Inferior parietal cortex (tissue), 1 donor: ENCODE results near the gene POLR2L.

Experiments used
- DNase-seq: peaks from one replicate; pipeline ENCODE4 v3.0.0-alpha.2; 2016; ENCODE audit errors: extremely low spot score

POLR2L gene

DNA sequence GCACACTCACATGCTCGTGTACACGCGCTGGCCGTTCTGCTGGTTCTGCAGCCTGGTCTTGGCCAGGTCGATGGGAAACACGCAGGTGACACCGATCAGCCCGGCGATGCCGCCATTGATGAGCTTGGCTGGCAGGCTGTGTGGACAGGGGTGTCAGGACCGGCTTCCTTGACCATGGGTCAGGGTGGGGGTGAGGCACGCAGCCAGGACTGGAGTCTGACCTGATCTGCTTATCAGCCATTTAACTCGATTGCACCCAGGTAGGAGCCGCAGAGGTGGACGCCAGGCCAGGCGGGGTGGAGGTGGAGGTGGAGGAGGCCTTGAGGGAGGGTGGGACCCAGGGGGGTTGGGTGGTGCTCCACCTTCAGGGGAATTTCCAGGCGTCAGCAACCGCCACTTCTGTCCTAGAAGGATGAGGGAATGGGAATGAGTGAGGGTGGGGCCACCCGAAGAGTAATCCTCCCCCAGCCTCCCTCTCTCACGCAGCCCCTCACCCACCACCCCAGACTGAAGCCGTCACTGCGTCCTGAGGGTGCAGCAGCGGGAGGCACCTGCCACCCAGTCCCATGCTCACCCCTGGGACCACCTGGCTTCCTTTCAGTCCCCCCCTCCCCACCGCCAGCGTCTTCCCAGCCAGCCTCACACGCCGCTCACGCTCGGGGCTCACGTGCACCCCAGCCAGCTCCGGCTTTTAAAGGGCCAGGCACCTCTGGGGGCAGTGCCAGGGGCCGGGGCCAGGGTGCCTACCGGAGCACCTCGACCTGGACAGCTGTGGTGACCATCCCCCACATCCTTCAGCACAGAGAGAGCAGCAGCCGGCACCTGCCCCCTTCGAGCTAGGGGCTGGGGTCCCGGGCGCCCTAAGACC lies 47.3 kb downstream of the POLR2L start:
- DNase-seq: no peak

GRCh38 chr11:794013-794765 lies 48.1 kb downstream of the POLR2L start:
- no peak for DNase-seq

DNA sequence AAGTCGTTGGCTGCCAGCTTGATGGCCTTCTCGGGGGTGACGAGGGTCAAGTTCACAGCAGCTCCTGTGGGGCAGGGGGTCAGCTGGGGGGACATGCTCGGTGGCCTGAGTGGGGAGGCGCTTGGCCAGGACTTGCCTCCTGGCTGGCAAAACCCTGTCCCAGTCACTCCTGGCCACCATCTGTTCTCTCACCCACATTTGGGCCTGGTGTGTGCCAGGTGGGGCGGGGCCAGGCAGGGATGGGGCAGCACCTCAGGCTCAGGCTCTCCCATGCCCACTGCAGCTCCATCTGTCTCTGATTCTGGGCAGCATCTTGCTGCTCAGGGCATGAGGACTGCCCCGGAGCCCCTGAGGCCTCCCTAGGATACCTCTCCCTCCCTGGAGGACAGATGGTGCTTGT lies 48.8 kb downstream of the POLR2L start:
- DNase-seq: no peak

DNA sequence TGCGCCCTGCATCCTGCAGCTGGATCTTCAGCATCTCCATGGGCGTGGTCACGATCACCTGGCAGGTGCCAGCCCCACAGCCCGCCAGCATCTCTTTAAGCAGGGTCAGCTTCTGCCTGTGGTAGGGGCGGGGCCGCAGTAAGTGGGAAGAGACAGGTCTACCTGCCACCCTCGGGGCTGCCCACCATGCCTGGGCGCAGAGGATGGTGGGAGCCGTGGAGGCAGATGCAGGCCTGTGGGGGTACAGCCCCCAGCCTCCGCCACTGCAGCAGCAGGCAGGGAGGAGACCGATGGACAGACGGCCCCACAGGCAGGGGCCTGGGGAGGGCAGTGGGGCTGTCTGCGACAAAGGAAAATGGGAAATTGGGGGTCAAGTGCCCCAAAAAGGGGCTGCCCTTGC lies 49.5 kb downstream of the POLR2L start:
- no peak for DNase-seq

DNA sequence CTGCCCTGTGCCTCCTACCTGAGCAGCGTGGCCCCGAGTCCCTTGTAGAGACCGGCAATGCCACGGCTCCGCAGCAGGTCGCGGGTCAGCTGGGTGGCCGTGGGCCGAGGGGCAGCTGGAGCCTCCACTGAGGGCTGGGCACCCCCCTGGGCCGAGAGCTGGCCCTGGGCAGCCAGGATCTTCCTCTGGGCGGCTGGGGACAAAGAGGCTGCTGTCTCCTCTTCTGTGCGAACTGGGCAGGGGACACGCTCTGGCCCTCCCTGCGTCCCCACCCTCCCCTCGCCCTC lies 49.9 kb downstream of the POLR2L start:
- no peak for DNase-seq

DNA sequence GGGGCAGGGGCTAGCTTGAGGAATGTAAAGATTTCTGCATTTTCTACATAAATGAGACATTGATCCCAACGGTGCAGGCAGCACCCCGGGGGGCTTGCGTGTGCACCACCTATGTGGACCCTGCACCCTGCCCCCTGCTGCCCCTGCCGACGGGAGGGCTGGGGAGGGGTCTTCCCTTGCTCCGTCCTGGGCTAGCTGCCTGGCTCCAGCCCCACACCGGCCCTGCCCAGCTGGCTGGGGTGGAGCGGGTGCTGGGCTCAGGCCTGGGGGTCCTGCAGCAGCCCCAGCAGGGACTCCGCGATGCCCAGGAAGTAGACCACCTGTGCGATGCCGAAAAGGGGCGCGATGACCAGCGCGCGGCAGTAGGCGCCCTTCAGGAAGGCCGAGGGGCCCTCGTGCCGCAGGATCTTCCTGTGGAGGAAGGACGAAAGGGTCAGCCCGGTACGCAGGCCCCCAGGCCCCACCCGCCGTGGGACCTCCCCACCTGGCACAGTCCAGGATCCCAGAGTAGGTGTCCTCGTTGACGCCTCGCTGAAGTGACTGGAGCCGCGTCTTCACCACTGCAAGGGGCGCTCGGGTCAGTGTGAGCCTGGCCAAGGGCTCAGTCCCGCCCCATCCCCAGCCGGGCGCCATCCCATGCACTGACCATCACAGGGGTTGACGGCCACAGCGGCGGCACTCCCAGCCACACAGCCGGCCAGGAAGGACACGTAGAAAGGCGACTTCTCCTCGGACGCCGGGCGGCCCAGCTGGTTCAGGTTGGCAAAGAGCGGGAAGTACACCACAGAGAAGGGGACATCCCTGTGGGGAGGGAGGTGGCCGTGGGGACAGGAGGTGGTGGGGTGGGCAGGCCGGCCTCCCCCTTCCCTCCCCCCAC lies 50.4 kb downstream of the POLR2L start:
- DNase-seq: no peak

DNA sequence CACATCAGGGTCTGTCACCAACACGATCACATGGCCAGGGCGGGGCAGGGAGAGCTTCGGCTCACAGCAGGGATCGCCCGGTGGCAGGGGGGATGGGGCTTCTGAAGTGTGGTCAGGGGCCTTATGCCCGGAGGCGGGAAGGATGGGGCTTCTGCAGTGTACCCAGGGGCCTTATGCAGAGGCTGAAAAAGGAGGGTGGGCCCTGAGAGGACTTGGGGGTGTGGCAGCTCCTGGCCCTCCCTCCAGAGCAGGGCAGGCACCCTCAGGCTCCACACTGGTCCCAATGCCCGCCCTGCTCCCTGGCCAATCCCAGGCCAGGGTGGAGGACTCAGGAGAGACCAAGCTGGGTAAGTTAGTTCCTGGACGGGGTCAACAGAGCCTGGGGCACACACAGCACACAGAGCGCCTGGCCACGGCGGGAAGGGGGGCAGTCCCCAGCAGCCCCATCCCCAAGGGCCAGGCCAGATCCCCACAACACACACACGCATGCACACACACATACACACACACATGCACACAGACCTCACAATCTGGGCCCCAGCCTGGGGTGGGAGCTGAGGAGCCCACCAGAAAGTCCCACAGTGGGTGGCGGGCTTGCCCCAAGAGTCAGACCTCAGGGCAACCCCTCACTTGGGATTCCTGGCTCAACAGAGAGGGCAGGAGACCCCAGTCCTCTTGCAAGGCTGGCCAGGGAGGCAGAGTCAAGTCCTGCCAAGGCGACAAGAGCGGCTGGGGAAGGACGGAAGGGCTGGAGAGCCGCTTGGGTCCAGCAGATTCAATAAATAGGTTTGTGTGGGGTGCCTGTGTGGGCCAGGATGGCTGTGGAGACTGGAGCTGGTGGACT lies 51.4 kb downstream of the POLR2L start:
- no peak for DNase-seq

- peak; percentile 74 for DNase-seq
Observed at GRCh38 chr11:789943-790342, 52.4 kb downstream of the POLR2L start, which contains the start of gene CEND1. Gene CEND1, minus strand, starts transcription at chr11:790090. Its CDS starts 1,514 bp downstream, at chr11:788576.
